ENCODE measurements around the gene CCDC12. TPM values are rescaled to one million over a fixed set of nuclear protein-coding genes. Genes with fewer than 3 reads are reported as not detected.

CCDC12 gene
- total RNA-seq, 1 donor from 2014 or later = 41.4 TPM

GRCh38 chr3:46918202-46918601 is 58.3 kb downstream of the CCDC12 start:
- no peak for TF ChIP-seq CTCF (IDR thresholded peaks at IDR 0.05; ENCODE audit: partially characterized antibody, unreplicated experiment)

GRCh38 chr3:46917257-46917656 is 59.3 kb downstream of the CCDC12 start:
- Mint-ChIP-seq H3K4me3 (ENCODE audit: unreplicated experiment) (no peak overlapping the region), H3K4me1 (ENCODE audit: low read depth, unreplicated experiment) (no peaks in the 10 kb centered on the region), H3K9me3 (ENCODE audit: unreplicated experiment) (peaks cover 3% of the 10 kb centered on the region), H3K27me3 (ENCODE audit: unreplicated experiment) (peaks cover 1% of the 10 kb centered on the region), H3K36me3 (ENCODE audit: unreplicated experiment) (peaks cover 16% of the 10 kb centered on the region), H3K27ac (ENCODE audit: unreplicated experiment) (no peak overlapping the region)
- TF ChIP-seq CTCF (IDR thresholded peaks at IDR 0.05; ENCODE audit: partially characterized antibody, unreplicated experiment) = no peak
- no peak for DNase-seq

More at GRCh38 chr3:46918202-46918601, 58.3 kb downstream of the CCDC12 start:
- no peak overlapping the region for H3K4me3 Mint-ChIP-seq (ENCODE audit: unreplicated experiment)
- no peak overlapping the region for H3K27ac Mint-ChIP-seq (ENCODE audit: unreplicated experiment)
- H3K4me1 Mint-ChIP-seq (ENCODE audit: low read depth, unreplicated experiment) = no peaks in the 10 kb centered on the region
- peaks cover 3% of the 10 kb centered on the region for H3K9me3 Mint-ChIP-seq (ENCODE audit: unreplicated experiment)
- H3K36me3 Mint-ChIP-seq (ENCODE audit: unreplicated experiment) = peaks cover 16% of the 10 kb centered on the region
- peaks cover 4% of the 10 kb centered on the region for H3K27me3 Mint-ChIP-seq (ENCODE audit: unreplicated experiment)
- no peak for DNase-seq

- Mint-ChIP-seq H3K36me3 (ENCODE audit: unreplicated experiment) (peaks cover 16% of the 10 kb centered on the region), H3K27me3 (ENCODE audit: unreplicated experiment) (peaks cover 1% of the 10 kb centered on the region), H3K27ac (ENCODE audit: unreplicated experiment) (no peak overlapping the region), H3K4me3 (ENCODE audit: unreplicated experiment) (no peak overlapping the region), H3K4me1 (ENCODE audit: low read depth, unreplicated experiment) (no peaks in the 10 kb centered on the region), H3K9me3 (ENCODE audit: unreplicated experiment) (peaks cover 3% of the 10 kb centered on the region)
- TF ChIP-seq CTCF (IDR thresholded peaks at IDR 0.05; ENCODE audit: partially characterized antibody, unreplicated experiment) = no peak
- DNase-seq = no peak
These were observed 59.7 kb downstream of the CCDC12 start for GRCh38 chr3:46916799-46917198.

- Mint-ChIP-seq H3K27me3 (ENCODE audit: unreplicated experiment) (peaks cover 1% of the 10 kb centered on the region), H3K27ac (ENCODE audit: unreplicated experiment) (no peak overlapping the region), H3K4me3 (ENCODE audit: unreplicated experiment) (no peak overlapping the region), H3K4me1 (ENCODE audit: low read depth, unreplicated experiment) (no peaks in the 10 kb centered on the region), H3K9me3 (ENCODE audit: unreplicated experiment) (peaks cover 3% of the 10 kb centered on the region), H3K36me3 (ENCODE audit: unreplicated experiment) (peaks cover 16% of the 10 kb centered on the region)
- TF ChIP-seq CTCF (IDR thresholded peaks at IDR 0.05; ENCODE audit: partially characterized antibody, unreplicated experiment) = no peak
- no peak for DNase-seq
These were observed 60.3 kb downstream of the CCDC12 start for GRCh38 chr3:46916278-46916677.

GRCh38 chr3:46915297-46915822 is 61.2 kb downstream of the CCDC12 start:
- Mint-ChIP-seq H3K4me1 (ENCODE audit: low read depth, unreplicated experiment) (no peaks in the 10 kb centered on the region), H3K4me3 (ENCODE audit: unreplicated experiment) (no peak overlapping the region)

More at GRCh38 chr3:46915297-46915822, 61.2 kb downstream of the CCDC12 start:
- DNase-seq = no peak
- Mint-ChIP-seq H3K9me3 (ENCODE audit: unreplicated experiment) (peaks cover 3% of the 10 kb centered on the region), H3K27ac (ENCODE audit: unreplicated experiment) (no peak overlapping the region), H3K27me3 (ENCODE audit: unreplicated experiment) (no peaks in the 10 kb centered on the region), H3K36me3 (ENCODE audit: unreplicated experiment) (peaks cover 16% of the 10 kb centered on the region)
- TF ChIP-seq CTCF (IDR thresholded peaks at IDR 0.05; ENCODE audit: partially characterized antibody, unreplicated experiment) = no peak
